22Rv1 (cell line): ENCODE data around the gene MYO1D.
A peak's percentile ranks its signal among the peaks of the same experiment; 100 is the strongest.

Experiments used
- H3K27ac ChIP-seq: fragments of 450-650 bp; 2 replicates; pipeline ENCODE4 v1.5.1; 2017
- CTCF ChIP-seq: fragments of 450-650 bp; IDR thresholded peaks from 2 replicates; pipeline ENCODE4 v1.5.1; 2017; ENCODE audit warnings: mild to moderate bottlenecking
- ZFX ChIP-seq: fragments of 450-650 bp; IDR thresholded peaks from 2 replicates; pipeline ENCODE4 v1.6.1; 2017; ENCODE audit warnings: antibody characterized with exemption, borderline replicate concordance

Gene MYO1D

GRCh38 chr17:32792207-32792606 is 84.7 kb downstream of the MYO1D start:
- no peak overlapping the region for H3K27ac ChIP-seq
- TF ChIP-seq ZFX (no peak), CTCF (no peak)

- TF ChIP-seq CTCF (no peak), ZFX (no peak)
- no peak overlapping the region for H3K27ac ChIP-seq
These were observed 90.8 kb downstream of the MYO1D start for GRCh38 chr17:32786169-32786568.

DNA sequence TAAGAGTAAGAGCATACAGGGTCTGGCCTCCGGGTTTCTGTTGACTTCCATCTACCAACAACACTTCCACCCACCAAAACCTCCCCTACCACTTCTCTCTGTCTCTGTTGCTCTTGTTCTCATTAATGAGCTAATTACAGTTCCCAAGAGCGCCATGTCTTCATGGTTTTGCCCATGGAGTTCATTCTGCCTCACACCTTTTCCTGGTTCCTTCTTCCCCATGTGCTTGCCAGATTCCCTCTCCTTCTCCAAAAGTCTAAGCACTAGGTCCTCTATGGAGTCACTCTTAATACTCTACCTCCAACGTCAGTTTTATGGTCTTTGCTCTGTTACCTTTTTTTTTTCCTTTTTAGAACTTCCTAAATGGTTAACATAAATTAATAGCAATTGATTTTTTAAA is 92.8 kb downstream of the MYO1D start:
- H3K27ac ChIP-seq, result no peak overlapping the region
- TF ChIP-seq CTCF (no peak), ZFX (no peak)

- TF ChIP-seq CTCF (peak; percentile 74), ZFX (no peak)
These were observed 93.3 kb downstream of the MYO1D start for GRCh38 chr17:32783602-32784001.

DNA sequence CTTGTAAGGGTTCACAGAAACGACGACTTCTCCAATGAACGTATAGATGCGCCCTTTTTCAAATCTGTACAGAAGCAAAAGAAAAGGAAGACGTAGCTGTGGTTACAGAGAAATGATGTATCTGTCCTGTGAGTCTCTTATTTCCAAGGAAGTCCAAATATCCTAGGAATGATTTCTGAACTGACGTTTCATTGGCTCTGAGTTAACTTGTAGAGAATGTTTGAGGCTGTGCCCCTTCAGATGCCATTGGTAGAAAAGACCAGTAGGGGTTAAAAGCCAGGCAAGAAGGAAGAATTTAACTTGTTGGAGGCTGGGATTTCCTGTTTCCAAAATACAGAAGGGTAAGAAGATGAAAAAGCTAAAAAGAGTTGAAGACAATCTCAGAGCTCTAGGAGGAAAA is 96.2 kb downstream of the MYO1D start:
- TF ChIP-seq CTCF (no peak), ZFX (no peak)
- no peak overlapping the region for H3K27ac ChIP-seq

More at GRCh38 chr17:32783602-32784001, 93.3 kb downstream of the MYO1D start:
- no peak overlapping the region for H3K27ac ChIP-seq

DNA sequence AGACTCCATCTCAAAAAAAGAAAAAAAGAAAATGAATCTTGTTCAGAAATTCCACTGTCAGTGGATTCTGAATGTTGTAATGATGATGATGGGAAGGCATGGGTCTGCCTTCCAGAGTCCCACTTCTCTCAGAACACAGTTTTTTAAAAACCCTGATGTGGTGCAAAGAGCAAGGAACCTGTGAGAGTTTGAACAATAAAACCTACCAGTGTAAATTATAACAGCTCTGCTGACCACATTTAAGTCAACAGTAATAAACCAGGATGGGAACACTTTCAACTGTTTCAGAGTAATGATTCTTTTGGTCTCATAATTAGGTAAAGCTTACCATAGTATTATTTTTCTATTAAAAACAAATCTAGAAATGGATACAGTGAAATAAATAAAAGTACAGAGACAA is 99.0 kb downstream of the MYO1D start:
- no peak overlapping the region for H3K27ac ChIP-seq

DNA sequence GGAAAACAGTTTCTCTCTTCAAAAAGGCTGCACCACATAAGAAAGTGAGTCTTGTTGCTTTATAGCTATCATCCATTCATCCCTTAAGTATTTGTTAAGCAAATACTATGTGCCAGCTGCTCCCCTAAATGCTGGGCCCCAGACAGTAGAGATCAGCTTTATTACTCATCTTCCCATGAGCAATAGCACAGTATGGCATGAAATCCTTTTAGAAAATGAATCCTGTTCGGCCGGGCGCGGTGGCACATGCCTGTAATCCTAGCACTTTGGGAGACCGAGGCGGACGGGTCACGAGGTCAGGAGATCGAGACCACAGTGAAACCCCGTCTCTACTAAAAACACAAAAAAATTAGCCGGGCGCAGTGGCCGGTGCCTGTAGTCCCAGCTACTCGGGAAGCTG is 99.5 kb downstream of the MYO1D start:
- H3K27ac ChIP-seq, result no peak overlapping the region
- TF ChIP-seq ZFX (no peak), CTCF (no peak)

More for the DNA sequence above, 99.0 kb downstream of the MYO1D start:
- no peak for TF ChIP-seq ZFX

DNA sequence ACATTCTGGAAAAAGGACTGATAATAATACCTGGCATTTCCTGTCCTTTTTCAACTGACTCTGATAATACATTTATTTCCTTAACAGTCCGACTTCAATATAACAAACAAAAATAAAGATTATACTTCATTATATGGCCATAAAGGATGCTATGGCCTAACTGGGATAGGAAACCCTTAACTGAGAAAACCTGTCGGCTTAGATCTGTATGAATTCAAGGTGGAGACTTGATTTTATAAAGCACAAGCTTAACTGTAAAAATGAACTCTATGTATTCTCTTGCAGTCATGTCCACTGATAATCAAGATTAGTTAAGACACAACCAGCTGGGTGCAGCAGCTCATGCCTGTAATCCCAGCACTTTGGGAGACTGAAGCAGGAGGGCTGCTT is 102.2 kb downstream of the MYO1D start:
- H3K27ac ChIP-seq, result no peak overlapping the region
- TF ChIP-seq CTCF (no peak), ZFX (no peak)
